ENCODE results near the gene MINK1.

DNA sequence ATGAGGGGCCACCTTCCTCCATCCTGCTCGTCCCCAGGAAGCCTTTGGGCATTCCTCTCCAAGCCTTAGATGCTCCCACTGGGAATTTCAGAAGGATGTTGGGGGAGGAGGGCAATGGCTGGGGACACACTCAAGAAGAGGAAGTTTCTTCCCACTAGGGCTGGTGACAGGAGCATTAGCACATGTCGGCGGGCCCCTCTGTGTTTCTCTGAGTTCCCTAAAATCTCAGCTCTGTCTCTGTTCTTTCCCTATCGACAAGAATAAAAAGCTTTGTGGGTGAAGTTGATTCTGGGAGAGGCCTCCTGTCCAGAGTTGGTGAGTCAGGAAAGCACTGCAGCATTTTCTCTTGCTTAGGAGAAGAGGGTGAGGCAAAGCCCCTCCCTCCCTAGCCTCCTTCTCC lies 46.5 kb downstream of the MINK1 start:
- TF ChIP-seq, protein P1, sequence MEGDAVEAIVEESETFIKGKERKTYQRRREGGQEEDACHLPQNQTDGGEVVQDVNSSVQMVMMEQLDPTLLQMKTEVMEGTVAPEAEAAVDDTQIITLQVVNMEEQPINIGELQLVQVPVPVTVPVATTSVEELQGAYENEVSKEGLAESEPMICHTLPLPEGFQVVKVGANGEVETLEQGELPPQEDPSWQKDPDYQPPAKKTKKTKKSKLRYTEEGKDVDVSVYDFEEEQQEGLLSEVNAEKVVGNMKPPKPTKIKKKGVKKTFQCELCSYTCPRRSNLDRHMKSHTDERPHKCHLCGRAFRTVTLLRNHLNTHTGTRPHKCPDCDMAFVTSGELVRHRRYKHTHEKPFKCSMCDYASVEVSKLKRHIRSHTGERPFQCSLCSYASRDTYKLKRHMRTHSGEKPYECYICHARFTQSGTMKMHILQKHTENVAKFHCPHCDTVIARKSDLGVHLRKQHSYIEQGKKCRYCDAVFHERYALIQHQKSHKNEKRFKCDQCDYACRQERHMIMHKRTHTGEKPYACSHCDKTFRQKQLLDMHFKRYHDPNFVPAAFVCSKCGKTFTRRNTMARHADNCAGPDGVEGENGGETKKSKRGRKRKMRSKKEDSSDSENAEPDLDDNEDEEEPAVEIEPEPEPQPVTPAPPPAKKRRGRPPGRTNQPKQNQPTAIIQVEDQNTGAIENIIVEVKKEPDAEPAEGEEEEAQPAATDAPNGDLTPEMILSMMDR (IDR thresholded peaks at IDR 0.05), result no peak
- TF ChIP-seq EP300 (IDR thresholded peaks at IDR 0.05; ENCODE audit: low read depth), result no peak
- TF ChIP-seq POLR2A (IDR thresholded peaks at IDR 0.05), result no peak

Measured in transverse colon (tissue), 3 donors.